Keratinocyte (primary cell): ENCODE data around the gene ITPK1. TPM values are rescaled to one million over a fixed set of nuclear protein-coding genes. Genes with fewer than 3 reads are reported as not detected.

Source experiments
- DNase-seq: peaks from one replicate; pipeline ENCODE4 v3.0.0-alpha.2; 2011; ENCODE audit warnings: low read depth, missing footprints, low spot score
- FAIRE-seq: peaks from 2 replicates; lab custom pipeline; 2011; peaks lifted over from hg19 to GRCh38; lab: Jason Lieb, UNC
- H2AFZ ChIP-seq: 2 replicates; pipeline ENCODE4 v1.6.0; 2012; ENCODE audit warnings: low read length, control low read depth, inconsistent platforms; ENCODE audit not compliant: control insufficient read depth
- H3K27ac ChIP-seq: 2 replicates; pipeline ENCODE4 v1.5.1; 2011; ENCODE audit warnings: low read length; ENCODE audit not compliant: control insufficient read depth, insufficient read depth
- H3K27me3 ChIP-seq: 3 replicates; pipeline ENCODE4 v1.6.0; 2011; ENCODE audit warnings: low read length; ENCODE audit not compliant: control insufficient read depth, insufficient read depth; ENCODE audit errors: extremely low read depth
- H3K36me3 ChIP-seq, 2 experiments: 2 replicates in 1 of 2; 3 replicates in 1 of 2; pipeline ENCODE4 v1.5.1; 2011; ENCODE audit warnings: low read length in 2 of 2, mild to moderate bottlenecking in 1 of 2; ENCODE audit not compliant: control insufficient read depth in 2 of 2, insufficient read depth in 2 of 2; ENCODE audit errors: extremely low read depth in 1 of 2
- H3K4me1 ChIP-seq: 3 replicates; pipeline ENCODE4 v1.5.1; 2011; ENCODE audit warnings: low read length; ENCODE audit not compliant: control insufficient read depth, insufficient read depth; ENCODE audit errors: extremely low read depth
- H3K4me2 ChIP-seq: 3 replicates; pipeline ENCODE4 v1.6.0; 2011; ENCODE audit warnings: low read depth, low read length; ENCODE audit not compliant: control insufficient read depth, insufficient read depth; ENCODE audit errors: extremely low read depth
- H3K4me3 ChIP-seq, 3 experiments: fragments of 200-600 bp in 1 of 3; sonication (generic) in 1 of 3; 2 replicates in 2 of 3; 3 replicates in 1 of 3; pipeline ENCODE4 v1.5.1; 2011 to 2016; ENCODE audit warnings: low read length in 3 of 3, mild to moderate bottlenecking in 3 of 3, control low read depth in 2 of 3, inconsistent platforms in 1 of 3, low read depth in 1 of 3, mixed read lengths in 1 of 3, mixed run types in 1 of 3, moderate library complexity in 1 of 3; ENCODE audit not compliant: control insufficient read depth in 2 of 3, insufficient read depth in 2 of 3; ENCODE audit errors: extremely low read depth in 1 of 3
- H3K79me2 ChIP-seq: 2 replicates; pipeline ENCODE4 v1.6.0; 2012; ENCODE audit warnings: low read length; ENCODE audit not compliant: control insufficient read depth, insufficient read depth
- H3K9ac ChIP-seq: 3 replicates; pipeline ENCODE4 v1.6.0; 2011; ENCODE audit warnings: low read length; ENCODE audit not compliant: control insufficient read depth, insufficient read depth; ENCODE audit errors: extremely low read depth
- H3K9me1 ChIP-seq: 3 replicates; pipeline ENCODE4 v1.6.0; 2011; ENCODE audit warnings: low read length; ENCODE audit not compliant: control insufficient read depth, insufficient read depth; ENCODE audit errors: extremely low read depth
- H3K9me3 ChIP-seq: 2 replicates; pipeline ENCODE4 v1.5.1; 2012; ENCODE audit warnings: low read depth, low read length; ENCODE audit not compliant: control insufficient read depth
- H4K20me1 ChIP-seq: 3 replicates; pipeline ENCODE4 v1.6.0; 2011; ENCODE audit warnings: low read length; ENCODE audit not compliant: control insufficient read depth, insufficient read depth; ENCODE audit errors: extremely low read depth
- CTCF ChIP-seq, 3 experiments: IDR thresholded peaks in 1 of 3; conservative IDR thresholded peaks in 1 of 3; optimal IDR thresholded peaks in 1 of 3; 2 replicates in 2 of 3; 3 replicates in 1 of 3; pipeline versions ENCODE3 to v1.5.1; 2011; ENCODE audit warnings: low read length in 3 of 3, mild to moderate bottlenecking in 3 of 3, moderate library complexity in 2 of 3, control low read depth in 1 of 3, inconsistent platforms in 1 of 3; ENCODE audit not compliant: insufficient read depth in 2 of 3; ENCODE audit errors: extremely low read depth in 1 of 3
- EZH2 ChIP-seq: IDR thresholded peaks from one replicate; pipeline ENCODE4 v1.6.1; 2012; ENCODE audit warnings: inconsistent platforms, mild to moderate bottlenecking, low read length, moderate library complexity
- dilution Hi-C: fragments of 300-500 bp; cut with MboI; formaldehyde crosslinking; loops from one replicate; pipeline ENCODE4 v1.7.0; 2020; ENCODE audit warnings: low sequenced_read_pairs; ENCODE audit not compliant: extremely low pct_ligation_motif_present
- polyA plus RNA-seq, 5 experiments: library from polyadenylated mRNA; depleted of rRNA in 3 of 5; stranded (reverse) in 3 of 5; stranded (forward) in 1 of 5; unstranded in 1 of 5; fragments of >200 nt; gene quantifications; 1 replicate in 1 of 5; 2 replicates in 3 of 5; 3 replicates in 1 of 5; pipeline versions ENCODE4 v1.2.1 to v1.2.3, GENCODE V29; 2011 to 2012; ENCODE audit warnings: missing spikeins in 2 of 5, low read depth in 1 of 5, low replicate concordance in 1 of 5

ITPK1 gene
- polyA plus RNA-seq, 1 donor (not counting 4 experiments of a cell fraction or from before 2014, with no cell fraction given) = 67.8 TPM

- no peaks in the 10 kb centered on the region for H3K27me3 ChIP-seq
- H3K27ac ChIP-seq = no peak overlapping the region
- no peak overlapping the region for H3K4me3 ChIP-seq
- no peak overlapping the region for H3K9ac ChIP-seq
- H3K9me3 ChIP-seq = no peaks in the 10 kb centered on the region
- FAIRE-seq (no peak), DNase-seq (no peak)
- H3K36me3 ChIP-seq = no peaks in the 10 kb centered on the region
- dilution Hi-C loops = no loop called here
- no peak overlapping the region for H2AFZ ChIP-seq
- no peak for TF ChIP-seq CTCF (optimal IDR thresholded peaks at IDR 0.05 in 1 of 3, IDR thresholded peaks at IDR 0.05 in 1 of 3, conservative IDR thresholded peaks at IDR 0.05 in 1 of 3; ENCODE audit: extremely low read depth in 1 of 3, insufficient read depth in 2 of 3, low read length in 3 of 3)
- TF ChIP-seq EZH2 = no peak
- H3K9me1 ChIP-seq = no peaks in the 10 kb centered on the region
- no peaks in the 10 kb centered on the region for H4K20me1 ChIP-seq
- no peak overlapping the region for H3K4me2 ChIP-seq
- peaks cover 22% of the 10 kb centered on the region for H3K79me2 ChIP-seq
- H3K4me1 ChIP-seq = peaks cover 52% of the 10 kb centered on the region
These were observed 80.2 kb downstream of the ITPK1 start for GRCh38 chr14:93035585-93035916.

- H4K20me1 ChIP-seq = no peaks in the 10 kb centered on the region
- peaks cover 0 to 3% of the 10 kb centered on the region in 2 experiments for H3K36me3 ChIP-seq
- H3K4me3 ChIP-seq = no peak overlapping the region
- no peak overlapping the region for H3K9ac ChIP-seq
- H3K9me3 ChIP-seq = no peaks in the 10 kb centered on the region
- H3K27me3 ChIP-seq = no peaks in the 10 kb centered on the region
- H3K9me1 ChIP-seq = no peaks in the 10 kb centered on the region
- FAIRE-seq (no peak), DNase-seq (no peak)
- dilution Hi-C loops = no loop called here
- peaks cover 48% of the 10 kb centered on the region for H3K4me1 ChIP-seq
- H3K27ac ChIP-seq = no peak overlapping the region
- peaks cover 24% of the 10 kb centered on the region for H3K79me2 ChIP-seq
- H3K4me2 ChIP-seq = no peak overlapping the region
- TF ChIP-seq EZH2 (no peak), CTCF (optimal IDR thresholded peaks at IDR 0.05 in 1 of 3, IDR thresholded peaks at IDR 0.05 in 1 of 3, conservative IDR thresholded peaks at IDR 0.05 in 1 of 3; ENCODE audit: extremely low read depth in 1 of 3, insufficient read depth in 2 of 3, low read length in 3 of 3) (no peak)
- H2AFZ ChIP-seq = no peak overlapping the region
These were observed 81.1 kb downstream of the ITPK1 start for GRCh38 chr14:93034671-93034994.
